ENCODE data around the gene OPA1.
A peak's percentile ranks its signal among the peaks of the same experiment; 100 is the strongest.
"Not testable (repeated sequence)": the region's sequence is repeated elsewhere in the genome, so short reads cannot be mapped to it uniquely, and the experiment has no call there.

Gene OPA1

GRCh38 chr3:193589129-193589528 lies 3.9 kb upstream of the OPA1 start:
- no peak for DNase-seq (ENCODE audit: low read depth in 2 of 3, low spot score in 1 of 3)

- DNase-seq (ENCODE audit: low read depth in 2 of 3, low spot score in 1 of 3) = no peak
Measured at GRCh38 chr3:193589616-193590015, 3.4 kb upstream of the OPA1 start.

- no peak for DNase-seq (ENCODE audit: low read depth in 2 of 3, low spot score in 1 of 3)
Measured at GRCh38 chr3:193590088-193590856, 2.7 kb upstream of the OPA1 start.

- DNase-seq (ENCODE audit: low read depth in 2 of 3, low spot score in 1 of 3) = peak; percentile 12 to 31 (median 30)
Measured at GRCh38 chr3:193593668-193594030, 641 bp downstream of the OPA1 start.

GRCh38 chr3:193594946-193595689 lies 2.1 kb downstream of the OPA1 start:
- DNase-seq (ENCODE audit: low read depth in 2 of 3, low spot score in 1 of 3) = no peak

GRCh38 chr3:193595939-193596487 lies 3.0 kb downstream of the OPA1 start:
- no peak for DNase-seq (ENCODE audit: low read depth in 2 of 3, low spot score in 1 of 3)

- DNase-seq (ENCODE audit: low read depth in 2 of 3, low spot score in 1 of 3) = no peak
Measured at GRCh38 chr3:193598202-193598601, 5.2 kb downstream of the OPA1 start.

- no peak for DNase-seq (ENCODE audit: low read depth in 2 of 3, low spot score in 1 of 3)
Measured at GRCh38 chr3:193599393-193599792, 6.4 kb downstream of the OPA1 start.

- peak; percentile 24 to 71 (median 32) for DNase-seq (ENCODE audit: low read depth in 2 of 3, low spot score in 1 of 3)
Measured at GRCh38 chr3:193605876-193606275, 12.9 kb downstream of the OPA1 start.

- not testable (repeated sequence) for DNase-seq (ENCODE audit: low read depth in 2 of 3, low spot score in 1 of 3)
Measured at GRCh38 chr3:193606892-193607291, 13.9 kb downstream of the OPA1 start.

GRCh38 chr3:193610516-193610915 lies 17.5 kb downstream of the OPA1 start:
- DNase-seq (ENCODE audit: low read depth in 2 of 3, low spot score in 1 of 3) = not testable (repeated sequence)

GRCh38 chr3:193614430-193614829 lies 21.4 kb downstream of the OPA1 start:
- DNase-seq (ENCODE audit: low read depth in 2 of 3, low spot score in 1 of 3) = no peak

- DNase-seq (ENCODE audit: low read depth in 2 of 3, low spot score in 1 of 3) = no peak
Measured at GRCh38 chr3:193617628-193618027, 24.6 kb downstream of the OPA1 start.

- DNase-seq (ENCODE audit: low read depth in 2 of 3, low spot score in 1 of 3) = no peak
Measured at GRCh38 chr3:193620057-193620456, 27.0 kb downstream of the OPA1 start.

GRCh38 chr3:193620650-193621049 lies 27.6 kb downstream of the OPA1 start:
- DNase-seq (ENCODE audit: low read depth in 2 of 3, low spot score in 1 of 3) = no peak

- DNase-seq (ENCODE audit: low read depth in 2 of 3, low spot score in 1 of 3) = no peak
Measured at GRCh38 chr3:193621127-193621526, 28.1 kb downstream of the OPA1 start.

GRCh38 chr3:193630005-193630404 lies 37.0 kb downstream of the OPA1 start:
- no peak for DNase-seq (ENCODE audit: low read depth in 2 of 3, low spot score in 1 of 3)

GRCh38 chr3:193637831-193638230 lies 44.8 kb downstream of the OPA1 start:
- DNase-seq (ENCODE audit: low read depth in 2 of 3, low spot score in 1 of 3) = no peak

- DNase-seq (ENCODE audit: low read depth in 2 of 3, low spot score in 1 of 3) = no peak
Measured at GRCh38 chr3:193638833-193639232, 45.8 kb downstream of the OPA1 start.

- DNase-seq (ENCODE audit: low read depth in 2 of 3, low spot score in 1 of 3) = no peak
Measured at GRCh38 chr3:193640165-193640715, 47.2 kb downstream of the OPA1 start.

- DNase-seq (ENCODE audit: low read depth in 2 of 3, low spot score in 1 of 3) = no peak
Measured at GRCh38 chr3:193640728-193641439, 47.9 kb downstream of the OPA1 start.
